GM19239 (cell line): ENCODE measurements around the gene RUNX2.
"Not testable (repeated sequence)": the region's sequence is repeated elsewhere in the genome, so short reads cannot be mapped to it uniquely, and the experiment has no call there.

Experiments used
- DNase-seq: peaks from one replicate; pipeline ENCODE4 v3.0.0; 2011; ENCODE audit warnings: low spot score; ENCODE audit not compliant: insufficient read length
- FAIRE-seq: peaks from 2 replicates; lab custom pipeline; 2011; peaks lifted over from hg19 to GRCh38; lab: Jason Lieb, UNC

The RUNX2 gene

DNA sequence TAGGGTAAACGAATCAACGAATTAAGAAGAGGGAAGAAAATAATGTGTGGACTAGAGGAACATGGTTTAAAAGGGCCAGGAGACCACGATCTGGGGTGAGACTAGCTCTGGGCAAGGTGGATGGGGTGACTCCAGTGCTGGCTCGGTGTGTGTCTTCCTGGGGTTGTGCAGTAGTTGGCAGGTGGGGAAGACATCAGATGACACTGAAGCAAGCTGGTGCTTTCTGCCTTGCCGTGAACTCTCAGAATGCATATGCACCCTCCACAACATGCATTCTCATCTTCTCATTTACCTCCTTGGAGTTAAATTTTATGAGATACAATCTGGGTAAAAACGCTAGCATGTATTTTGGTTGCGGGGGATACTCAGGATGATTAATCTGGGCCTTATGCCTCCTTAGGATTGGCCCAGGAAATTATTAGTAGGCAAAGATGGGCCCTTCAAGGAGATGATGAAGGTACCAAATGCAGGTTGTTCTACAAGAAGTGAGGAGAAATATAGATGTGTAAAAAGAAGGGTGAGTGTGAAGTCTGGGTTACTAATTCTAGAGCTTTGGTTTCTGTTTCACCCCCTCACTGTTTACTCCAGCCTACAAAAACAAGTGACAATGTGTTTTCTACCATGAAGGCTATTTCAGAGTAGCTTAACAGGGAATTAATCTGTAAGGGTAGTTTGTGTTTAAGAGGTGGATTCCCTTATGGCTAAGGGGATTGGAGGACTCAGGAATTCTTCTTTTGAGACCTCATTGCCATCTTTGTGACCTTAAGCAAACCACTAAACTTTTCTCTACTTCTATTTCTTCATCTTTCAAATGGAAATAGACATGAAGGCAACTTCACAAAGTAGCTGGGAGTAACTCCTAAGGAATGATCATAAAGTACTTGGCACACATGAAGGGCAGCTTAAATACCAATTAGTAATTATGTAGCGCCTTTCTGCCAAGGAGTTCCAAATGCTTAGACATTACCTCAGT, 120.6 kb downstream of the RUNX2 start:
- FAIRE-seq (no peak), DNase-seq (no peak)

DNA sequence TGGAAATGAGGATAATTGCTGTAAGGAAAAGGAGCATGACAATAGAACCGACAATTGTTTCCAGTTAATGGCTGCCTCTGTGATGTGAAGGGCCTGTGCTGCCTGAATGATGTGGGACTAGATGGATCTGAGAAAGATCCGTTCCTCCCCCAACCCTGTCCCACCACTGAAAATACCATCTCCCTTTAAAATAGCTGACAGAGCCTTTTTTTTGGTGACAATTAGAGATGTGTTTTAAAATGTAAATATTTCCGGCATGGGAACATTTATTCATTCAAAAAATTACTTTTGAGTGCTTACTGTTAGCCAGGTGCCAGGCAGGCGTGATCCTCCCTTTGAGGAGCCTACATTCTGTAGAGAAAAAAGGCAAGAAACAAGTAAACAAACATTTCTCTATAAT, 122.0 kb downstream of the RUNX2 start:
- FAIRE-seq (no peak), DNase-seq (no peak)

DNA sequence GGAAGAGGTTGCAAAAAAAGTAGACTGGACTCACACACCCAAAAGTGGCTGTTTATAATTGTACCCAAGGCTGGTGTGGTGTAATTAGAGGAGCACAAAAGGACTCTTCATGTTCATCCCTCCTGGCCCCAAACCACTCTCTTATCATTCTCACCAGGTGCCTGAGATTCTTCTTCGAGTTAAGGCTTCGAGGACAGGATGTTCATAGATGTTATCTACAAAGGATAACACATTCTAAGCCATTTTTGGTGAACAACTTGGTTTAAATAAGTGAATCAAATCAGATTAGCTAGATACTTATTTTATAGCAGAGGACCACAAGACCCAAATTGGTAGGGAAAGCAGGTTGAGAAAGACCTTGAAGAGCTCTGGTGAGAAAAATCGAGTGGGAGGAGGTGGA, 122.7 kb downstream of the RUNX2 start:
- FAIRE-seq (no peak), DNase-seq (no peak)

DNA sequence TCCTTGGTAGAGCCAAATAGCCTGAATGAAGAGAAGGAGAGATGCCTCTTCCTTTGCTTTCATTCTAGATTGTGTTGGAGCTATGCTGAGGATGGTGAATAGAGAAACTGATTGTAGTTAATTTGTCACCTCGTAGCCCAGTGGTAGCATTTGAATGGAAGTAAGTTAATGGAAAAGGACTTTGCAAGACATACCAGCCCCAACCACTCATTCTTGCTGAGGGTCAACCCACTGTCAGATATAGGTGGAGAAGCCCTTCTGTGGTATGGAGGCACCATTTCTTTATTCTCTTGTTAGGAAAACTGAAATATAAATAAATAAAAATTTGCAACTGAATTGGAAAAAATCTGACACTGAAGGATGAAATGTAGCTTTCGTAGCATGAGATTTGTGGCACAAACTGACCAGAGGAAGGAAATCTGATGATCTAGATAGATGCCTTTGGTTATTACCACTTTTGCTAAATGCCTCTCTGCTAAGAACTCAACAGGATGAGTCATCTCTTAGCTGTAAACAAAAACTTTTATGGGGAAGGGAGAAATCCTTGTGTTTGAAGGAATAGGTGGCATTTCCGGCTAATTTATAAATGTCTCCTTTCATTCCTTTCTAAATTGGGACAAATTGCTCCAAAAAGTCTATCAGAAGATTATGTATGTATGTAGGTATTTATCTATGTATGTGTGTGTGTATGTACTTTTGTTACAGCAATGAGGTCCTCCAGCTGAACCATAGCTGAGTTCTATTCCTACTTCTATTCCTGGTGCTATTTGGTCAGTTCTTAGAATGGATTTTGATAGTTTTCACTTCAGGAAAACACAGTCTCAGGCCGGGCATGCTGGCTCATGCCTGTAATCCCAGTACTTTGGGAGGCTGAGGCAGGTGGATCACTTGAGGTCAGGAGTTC, 126.1 kb downstream of the RUNX2 start:
- FAIRE-seq = no peak

DNA sequence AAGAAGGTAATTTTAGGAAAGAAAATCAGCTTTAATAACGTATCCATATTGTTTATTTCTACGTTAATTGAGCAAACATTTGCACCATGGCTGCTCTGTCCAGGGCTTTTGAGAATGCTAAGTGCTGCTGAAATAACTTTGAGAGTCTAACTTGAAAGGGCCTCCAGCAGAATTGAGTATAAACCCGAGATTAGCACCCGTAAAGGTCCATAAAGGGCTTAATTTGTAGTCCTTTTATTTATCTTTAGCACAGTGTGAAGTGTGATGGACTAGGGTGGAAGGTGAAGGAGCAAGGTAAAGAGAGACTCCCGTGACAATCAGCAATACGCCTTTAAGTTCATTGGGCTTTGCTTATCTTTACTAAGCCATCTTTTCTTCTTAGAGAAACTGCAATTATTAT, 127.3 kb downstream of the RUNX2 start:
- FAIRE-seq (no peak), DNase-seq (no peak)

More for the DNA sequence above, 126.1 kb downstream of the RUNX2 start:
- no peak for DNase-seq

DNA sequence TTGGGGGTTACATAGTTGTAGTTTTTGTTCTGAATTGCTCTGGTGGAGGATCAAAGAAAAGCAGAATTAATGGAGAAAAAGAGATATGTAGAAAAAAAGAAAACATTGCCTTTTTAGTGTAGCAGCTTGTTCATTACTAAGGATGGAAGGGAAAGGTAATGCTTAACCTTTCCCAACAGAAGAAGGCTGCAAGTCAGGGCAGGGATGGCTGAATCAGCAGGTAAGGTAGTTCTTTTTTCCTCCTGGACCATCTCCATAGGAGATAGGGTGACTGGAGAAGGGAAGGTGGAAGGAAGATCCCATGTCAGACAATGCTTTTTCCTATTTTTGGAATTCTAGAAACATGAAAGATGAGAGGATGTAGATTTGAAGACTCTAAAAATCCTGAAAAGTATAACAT, 129.0 kb downstream of the RUNX2 start:
- DNase-seq = no peak
- FAIRE-seq = no peak

DNA sequence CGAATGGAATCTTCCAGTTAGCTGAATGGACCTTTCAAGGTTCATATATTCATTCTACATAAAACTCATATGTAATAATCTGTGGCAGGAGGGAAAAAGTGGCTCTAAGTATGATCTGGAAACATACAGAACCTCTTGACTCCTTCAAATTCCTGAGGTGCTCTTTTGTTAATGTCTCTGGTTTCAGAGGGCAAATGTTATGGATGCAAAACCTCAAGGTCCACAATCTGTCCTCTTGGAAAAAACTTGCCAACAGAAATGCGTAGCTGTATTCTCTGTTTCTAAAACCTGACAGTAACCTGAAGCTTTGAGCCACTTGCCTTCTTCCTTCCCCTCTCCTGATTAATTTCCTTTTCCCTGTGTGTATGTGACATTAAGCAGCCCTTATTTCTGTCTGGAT, 130.5 kb downstream of the RUNX2 start:
- DNase-seq = no peak
- no peak for FAIRE-seq

DNA sequence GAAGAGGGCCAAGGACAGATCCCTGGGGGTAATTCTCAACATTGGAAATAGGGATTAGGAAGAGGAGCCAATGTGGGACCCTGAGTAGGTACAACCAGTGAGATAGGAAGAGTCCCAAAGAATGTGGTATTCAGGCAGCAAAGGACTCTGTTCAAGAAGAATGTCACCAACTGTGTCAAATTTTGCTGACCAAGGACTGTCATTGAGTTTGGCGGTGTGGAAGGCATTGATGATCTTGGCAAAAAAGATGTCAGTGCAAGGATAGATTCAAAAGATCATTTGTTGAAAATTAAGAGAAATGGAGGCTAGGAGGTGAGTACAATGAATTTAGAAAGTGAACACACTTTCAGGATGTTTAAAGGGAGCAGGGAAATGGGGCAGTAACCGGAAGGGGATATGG, 132.0 kb downstream of the RUNX2 start:
- FAIRE-seq (no peak), DNase-seq (no peak)

DNA sequence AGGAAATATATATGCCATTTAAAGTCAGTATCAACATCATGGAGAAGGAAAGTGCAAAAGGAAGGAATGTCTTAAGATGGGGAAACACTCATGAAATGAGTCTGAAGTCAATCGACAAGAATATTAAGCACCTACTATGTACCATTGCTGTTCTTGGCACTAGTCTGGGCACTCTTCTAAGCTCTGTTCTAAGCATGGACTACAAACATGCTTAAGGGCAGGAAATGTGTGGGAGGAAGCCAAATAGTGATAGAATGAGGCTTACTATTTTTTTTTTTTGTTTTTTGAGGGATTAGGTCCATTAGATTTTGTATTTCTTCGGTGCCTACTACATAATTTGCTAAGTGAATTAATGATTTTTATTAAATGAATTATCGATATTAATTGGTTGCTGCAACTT, 133.4 kb downstream of the RUNX2 start:
- no peak for FAIRE-seq

DNA sequence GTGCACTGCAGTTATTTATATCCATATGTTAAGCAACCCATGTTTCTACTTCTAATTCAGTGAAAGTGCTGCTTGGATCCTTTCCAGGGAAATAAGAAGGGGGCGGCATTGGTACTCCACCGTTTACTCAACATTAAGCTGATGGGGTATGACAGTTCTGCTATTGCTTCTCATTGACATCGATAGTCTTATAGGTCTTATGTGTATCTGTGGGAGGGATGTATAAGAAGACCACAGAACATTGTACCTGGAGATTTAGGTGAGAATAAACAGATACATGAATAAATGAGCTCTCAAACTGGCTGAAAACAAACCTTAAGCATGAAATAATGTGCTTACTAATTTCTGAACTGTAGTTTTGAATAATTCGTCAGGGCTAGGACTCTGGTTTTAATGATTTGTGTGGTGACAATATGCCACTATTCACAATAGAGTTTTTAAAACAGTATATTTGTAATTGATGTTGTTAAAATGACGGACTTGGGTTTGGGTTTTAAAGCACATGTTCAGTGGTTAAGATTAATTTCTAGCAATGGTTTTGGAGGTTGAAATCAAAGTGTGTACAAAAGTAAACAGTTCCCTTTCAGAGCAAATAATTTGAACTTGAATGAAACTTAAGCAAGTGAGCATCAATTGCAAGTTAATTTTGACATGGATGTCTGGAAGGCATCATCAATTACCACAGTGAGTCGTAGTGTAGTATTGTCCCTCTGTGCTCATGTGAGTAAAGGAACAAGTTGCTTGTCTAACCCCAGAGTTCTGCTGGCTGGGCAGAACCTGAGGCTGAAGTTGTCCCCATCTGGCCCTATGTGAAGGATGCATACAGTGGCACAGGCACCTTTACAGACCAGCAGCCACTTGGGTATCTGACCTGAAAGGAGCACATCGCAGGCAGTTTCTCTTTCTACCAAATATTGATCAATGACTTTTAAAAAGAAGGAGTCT, 134.3 kb downstream of the RUNX2 start:
- DNase-seq (no peak), FAIRE-seq (no peak)

More for the DNA sequence above, 133.4 kb downstream of the RUNX2 start:
- no peak for DNase-seq

DNA sequence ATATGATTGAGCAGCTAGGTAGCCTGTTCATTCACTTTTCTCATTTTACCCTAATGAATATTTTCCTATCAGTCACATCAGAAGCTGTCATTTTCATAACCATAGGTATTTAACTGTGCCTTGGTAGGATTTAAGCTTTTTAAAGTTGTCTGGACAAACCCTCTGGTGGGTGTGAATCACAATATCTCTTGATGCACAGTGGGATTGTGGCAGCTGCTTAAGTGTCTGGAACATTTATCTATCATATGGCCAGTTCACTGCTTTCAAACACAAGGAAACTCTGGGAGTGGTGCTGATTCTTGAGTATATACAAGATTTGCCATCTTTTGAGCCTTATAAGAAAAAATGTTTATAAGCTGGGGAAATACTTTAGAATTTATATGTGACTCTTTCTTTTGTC, 136.6 kb downstream of the RUNX2 start:
- no peak for DNase-seq
- no peak for FAIRE-seq

DNA sequence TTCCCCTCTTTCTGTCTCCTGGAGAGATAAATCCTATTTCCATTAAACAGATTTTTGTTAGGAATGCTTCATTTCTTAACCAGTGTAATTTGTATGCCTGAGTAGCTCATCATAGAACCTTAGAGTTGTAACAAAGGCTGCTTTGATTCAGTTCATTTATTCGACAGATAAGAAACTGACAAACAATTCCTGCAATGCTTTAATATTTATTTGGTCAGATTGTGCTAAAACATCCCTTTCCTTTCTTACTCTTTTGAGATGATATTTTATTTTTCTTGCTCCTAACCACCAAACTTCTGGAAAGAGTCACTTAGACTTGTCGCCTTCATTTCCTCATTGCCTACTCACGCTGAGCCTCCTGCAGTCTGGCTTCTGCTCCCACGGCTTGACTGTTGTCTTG, 138.6 kb downstream of the RUNX2 start:
- DNase-seq = no peak
- no peak for FAIRE-seq

DNA sequence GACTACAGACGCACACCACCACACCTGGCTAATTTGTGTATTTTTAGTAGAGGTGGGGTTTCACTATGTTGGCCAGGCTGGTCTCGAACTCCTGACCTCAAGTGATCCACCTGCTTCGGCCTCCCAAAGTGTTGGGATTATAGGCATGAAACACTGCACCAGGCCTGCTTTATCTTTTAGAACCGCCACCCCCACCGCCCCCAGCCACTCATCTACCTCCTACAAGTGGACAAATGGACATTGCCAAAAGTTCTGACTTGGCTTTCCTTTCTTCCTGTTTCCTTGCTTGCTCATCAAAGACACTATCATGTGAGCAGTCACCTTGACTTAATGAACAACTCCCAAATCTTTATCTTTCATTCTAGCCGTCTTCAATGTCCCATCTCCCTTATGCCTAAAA, 139.3 kb downstream of the RUNX2 start:
- FAIRE-seq, DNase-seq: not testable (repeated sequence)

DNA sequence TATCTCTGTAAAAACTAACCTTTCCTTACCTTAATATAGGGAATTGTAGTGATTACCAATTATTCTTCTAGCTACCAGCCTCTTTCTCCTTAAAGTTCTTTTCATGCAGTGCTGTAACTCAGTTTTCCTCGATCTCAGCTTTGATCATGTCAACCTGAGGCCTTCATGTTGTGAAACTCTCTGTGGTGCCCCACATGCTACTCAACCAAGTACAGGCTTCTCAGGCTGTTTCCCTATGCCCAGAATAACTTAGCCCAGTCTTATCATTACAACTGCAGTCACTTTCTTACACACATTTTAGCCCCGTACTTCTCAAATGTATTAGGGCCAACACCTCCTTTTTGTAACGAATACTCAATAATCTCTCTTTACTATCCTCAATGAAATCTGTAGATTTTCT, 139.7 kb downstream of the RUNX2 start:
- DNase-seq (no peak), FAIRE-seq (no peak)

DNA sequence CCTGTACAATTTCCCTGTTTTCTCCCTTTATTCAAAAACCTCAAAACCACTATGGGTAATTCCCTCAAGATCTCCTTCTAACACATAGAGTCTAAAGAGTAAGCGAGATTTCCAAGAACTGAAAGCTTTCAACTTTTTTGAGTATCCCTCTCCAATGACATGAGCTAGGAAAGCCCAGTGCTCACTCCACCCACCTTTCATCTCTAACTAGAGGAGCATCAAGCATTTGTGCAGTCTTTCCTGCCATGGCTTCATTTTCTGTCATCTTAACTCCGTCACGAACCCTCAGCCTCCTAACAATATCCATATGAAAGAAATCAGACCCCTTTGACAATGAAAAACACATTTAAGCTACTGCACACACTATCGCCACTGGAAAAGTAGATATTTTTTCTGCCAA, 141.5 kb downstream of the RUNX2 start:
- no peak for FAIRE-seq

DNA sequence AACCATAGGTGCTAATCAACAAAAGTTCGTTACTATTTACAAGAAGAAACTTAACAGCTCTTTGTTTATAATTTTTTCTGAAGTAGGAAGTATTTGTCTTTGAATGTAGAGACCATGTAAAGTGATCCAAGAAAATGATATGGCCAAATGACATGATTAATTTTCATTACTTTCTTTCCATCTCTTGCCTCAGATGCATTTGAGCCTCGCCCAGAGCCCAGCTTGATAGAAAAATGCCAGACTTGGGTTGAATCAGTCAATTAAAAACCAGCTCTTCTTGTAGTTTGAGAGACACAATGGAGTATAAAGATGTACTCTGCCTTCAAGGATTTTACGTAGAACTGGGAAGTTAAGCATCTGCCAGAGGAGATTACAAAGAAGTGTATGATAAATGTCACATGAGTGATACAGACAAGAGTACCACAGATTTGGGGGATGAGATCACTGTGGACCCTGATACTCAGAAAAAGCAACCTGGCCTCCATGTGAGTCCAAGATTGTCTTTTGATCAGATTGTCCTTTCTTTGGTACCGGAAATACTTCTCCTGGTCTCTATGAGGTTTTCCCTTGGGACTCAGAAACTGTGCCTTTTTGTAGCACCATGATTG, 142.1 kb downstream of the RUNX2 start:
- FAIRE-seq (no peak), DNase-seq (no peak)

More for the DNA sequence above, 141.5 kb downstream of the RUNX2 start:
- no peak for DNase-seq

DNA sequence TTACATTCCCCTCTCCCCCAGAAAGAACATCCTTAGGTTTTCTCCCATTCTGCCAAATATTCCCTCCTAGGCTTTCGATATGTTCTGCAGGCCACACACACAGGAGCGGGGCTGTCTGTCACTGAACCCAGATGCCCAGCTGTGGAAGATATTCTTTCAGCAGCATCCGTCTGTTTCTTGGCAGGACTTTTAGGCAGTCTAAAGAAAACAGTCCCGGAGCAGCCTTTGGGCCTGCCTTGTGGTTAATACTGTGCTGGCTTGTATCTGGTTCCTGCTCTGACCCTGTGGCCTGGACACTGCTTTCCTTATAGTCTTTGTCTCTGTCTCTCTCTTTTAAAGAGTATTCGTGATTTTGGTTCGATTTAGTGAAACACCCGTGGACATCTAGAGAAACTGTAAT, 144.3 kb downstream of the RUNX2 start:
- FAIRE-seq = no peak

DNA sequence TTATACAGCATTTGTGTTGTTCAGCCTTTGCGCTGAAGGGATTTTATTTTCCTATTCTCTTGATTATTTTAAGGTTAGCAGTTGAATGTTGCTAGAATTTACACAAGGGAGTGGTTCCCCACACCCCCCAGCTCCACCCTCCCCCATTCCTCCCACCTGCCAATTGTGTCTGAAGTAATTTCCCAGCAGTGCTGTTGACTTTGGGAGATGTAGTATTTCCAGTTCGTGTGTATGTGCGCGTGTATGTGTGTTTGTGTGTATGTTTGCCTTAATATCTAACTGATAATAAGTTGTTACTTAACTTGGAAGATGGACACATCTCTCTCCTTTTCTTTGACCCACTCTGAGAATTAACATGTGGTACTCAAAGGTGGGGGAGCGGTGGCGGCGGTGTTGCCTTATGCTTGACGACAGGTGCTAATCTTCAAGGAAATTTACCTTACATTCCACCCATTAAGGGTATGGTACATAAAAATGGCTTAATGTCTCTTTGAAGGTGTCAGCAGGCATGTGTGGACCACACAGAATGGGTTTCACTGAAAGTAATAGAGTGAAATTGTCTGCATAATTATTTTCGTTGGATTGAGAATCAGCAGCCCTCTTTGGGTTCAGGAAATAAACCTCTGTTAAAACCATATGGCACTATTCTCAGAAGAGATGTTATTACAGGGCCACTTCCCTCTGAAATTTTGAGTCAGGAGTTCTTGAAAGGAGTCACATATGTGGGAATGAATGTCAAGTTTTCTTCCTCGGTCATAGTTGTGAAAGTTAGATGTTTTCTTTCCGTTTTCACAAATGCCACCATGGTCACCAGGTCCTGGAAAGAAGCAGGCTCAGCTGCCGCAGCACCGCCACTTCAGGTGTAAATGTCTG, 145.2 kb downstream of the RUNX2 start:
- FAIRE-seq = no peak
- no peak for DNase-seq

More for the DNA sequence above, 144.3 kb downstream of the RUNX2 start:
- no peak for DNase-seq

DNA sequence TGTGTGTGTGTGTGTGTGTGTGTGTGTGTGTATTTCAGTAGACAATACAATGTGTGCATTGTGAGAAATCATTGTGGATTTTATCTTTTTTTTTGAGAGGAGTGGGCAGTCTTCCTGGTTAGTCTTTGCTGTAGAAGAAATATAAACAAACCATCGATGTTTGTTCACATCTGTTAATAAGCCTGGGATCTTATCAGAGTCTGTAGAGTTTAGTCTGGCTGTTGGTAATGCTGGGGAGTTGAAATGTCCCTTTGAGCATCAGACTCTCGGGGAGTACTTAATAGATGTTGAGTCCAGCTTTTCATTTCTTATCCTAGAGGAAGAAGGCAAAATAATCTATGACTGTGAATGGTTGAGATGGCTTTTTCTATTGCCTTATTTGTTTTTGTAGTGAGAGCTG, 146.2 kb downstream of the RUNX2 start:
- no peak for DNase-seq
- FAIRE-seq = no peak
